CD14-positive monocyte (primary cell): ENCODE results near the gene BCL2L12. TPM values are rescaled to one million over a fixed set of nuclear protein-coding genes. Genes with fewer than 3 reads are reported as not detected.

Experiments used
- DNase-seq, 3 donors: peaks; one replicate each; pipeline ENCODE4 v3.0.0-alpha.2; 2011 to 2022
- H2AFZ ChIP-seq: 2 replicates; pipeline ENCODE4 v1.6.0; 2012; ENCODE audit warnings: mild to moderate bottlenecking, low read depth, low read length, inconsistent platforms; ENCODE audit not compliant: insufficient read depth, poor library complexity, severe bottlenecking
- H3K27ac ChIP-seq, 2 donors: 1 replicate in 1 of 2; 2 replicates in 1 of 2; pipeline ENCODE4 v1.5.1; 2012 to 2013; ENCODE audit warnings: low read length in 2 of 2, control low read depth in 1 of 2, inconsistent platforms in 1 of 2, low read depth in 1 of 2, mild to moderate bottlenecking in 1 of 2
- H3K27me3 ChIP-seq, 2 donors: one replicate each; pipeline versions ENCODE4 v1.6.0 to v1.6.1; 2011 to 2013; ENCODE audit warnings: low read length in 2 of 2; ENCODE audit not compliant: control insufficient read depth in 2 of 2, insufficient read depth in 2 of 2
- H3K36me3 ChIP-seq, 2 donors: replicated peaks in 1 of 2; 1 replicate in 1 of 2; 2 replicates in 1 of 2; pipeline versions ENCODE4 v1.5.1 to v1.6.1; 2012 to 2013; ENCODE audit warnings: low read length in 2 of 2, control low read depth in 1 of 2, inconsistent platforms in 1 of 2, mild to moderate bottlenecking in 1 of 2; ENCODE audit not compliant: insufficient read depth in 2 of 2, control insufficient read depth in 1 of 2
- H3K4me1 ChIP-seq, 2 donors: 1 replicate in 1 of 2; 2 replicates in 1 of 2; pipeline versions ENCODE4 v1.5.1 to v1.6.1; 2012 to 2013; ENCODE audit warnings: low read length in 2 of 2, control low read depth in 1 of 2, inconsistent platforms in 1 of 2, mild to moderate bottlenecking in 1 of 2, moderate library complexity in 1 of 2; ENCODE audit not compliant: insufficient read depth in 2 of 2, control insufficient read depth in 1 of 2
- H3K4me2 ChIP-seq: replicated peaks from 2 replicates; pipeline ENCODE3; 2012; ENCODE audit warnings: low read length, moderate library complexity, mild to moderate bottlenecking; ENCODE audit not compliant: poor library complexity, severe bottlenecking; ENCODE audit errors: extremely low read depth
- H3K4me3 ChIP-seq, 3 experiments: fragments of 200-600 bp in 1 of 3; sonication (generic) in 1 of 3; replicated peaks in 1 of 3; 1 replicate in 2 of 3; 2 replicates in 1 of 3; pipeline ENCODE4 v1.5.1; 2011 to 2013; ENCODE audit warnings: low read length in 3 of 3, mild to moderate bottlenecking in 3 of 3, control low read depth in 2 of 3, low read depth in 2 of 3, inconsistent platforms in 1 of 3, moderate library complexity in 1 of 3
- H3K79me2 ChIP-seq: 2 replicates; pipeline ENCODE4 v1.6.0; 2012; ENCODE audit warnings: mild to moderate bottlenecking, control low read depth, inconsistent platforms, low read length, moderate library complexity; ENCODE audit not compliant: insufficient read depth
- H3K9ac ChIP-seq: 2 replicates; pipeline ENCODE4 v1.6.0; 2017; ENCODE audit warnings: low read length, mild to moderate bottlenecking; ENCODE audit not compliant: insufficient read depth, poor library complexity, severe bottlenecking
- H3K9me3 ChIP-seq, 2 donors: replicated peaks in 1 of 2; 1 replicate in 1 of 2; 2 replicates in 1 of 2; pipeline versions ENCODE4 v1.5.1 to v1.6.1; 2012 to 2013; ENCODE audit warnings: low read length in 2 of 2, control low read depth in 1 of 2; ENCODE audit not compliant: control insufficient read depth in 1 of 2, insufficient read depth in 1 of 2
- H4K20me1 ChIP-seq: 2 replicates; pipeline ENCODE4 v1.6.0; 2012; ENCODE audit warnings: mild to moderate bottlenecking, low read length, control low read depth, moderate library complexity; ENCODE audit not compliant: insufficient read depth
- H3K27ac Mint-ChIP-seq, 7 donors: one replicate each; pipeline ENCODE4 v1.8.0; 2020; ENCODE audit warnings: mild to moderate bottlenecking in 7 of 7, mixed read lengths in 7 of 7, moderate library complexity in 6 of 7, inconsistent platforms in 2 of 7
- H3K27me3 Mint-ChIP-seq, 3 donors: one replicate each; pipeline ENCODE4 v1.8.0; 2021 to 2022; ENCODE audit warnings: low read depth in 3 of 3, mild to moderate bottlenecking in 3 of 3, mixed read lengths in 3 of 3, moderate library complexity in 3 of 3, inconsistent platforms in 1 of 3
- H3K36me3 Mint-ChIP-seq, 2 donors: one replicate each; pipeline ENCODE4 v1.8.0; 2020; ENCODE audit warnings: mixed read lengths in 2 of 2, inconsistent platforms in 1 of 2, mild to moderate bottlenecking in 1 of 2
- H3K4me1 Mint-ChIP-seq: one replicate; pipeline ENCODE4 v1.8.0; 2020; ENCODE audit warnings: mild to moderate bottlenecking, mixed read lengths
- H3K4me3 Mint-ChIP-seq, 2 donors: one replicate each; pipeline ENCODE4 v1.8.0; 2020; ENCODE audit warnings: mild to moderate bottlenecking in 2 of 2, mixed read lengths in 2 of 2, moderate library complexity in 1 of 2
- H3K9me3 Mint-ChIP-seq, 7 donors: one replicate each; pipeline ENCODE4 v1.8.0; 2020 to 2022; ENCODE audit warnings: mixed read lengths in 7 of 7, mild to moderate bottlenecking in 6 of 7, moderate library complexity in 6 of 7, inconsistent platforms in 2 of 7
- CTCF ChIP-seq: fragments of 200-600 bp; IDR thresholded peaks from one replicate; pipeline ENCODE4 v1.8.0; 2022; ENCODE audit warnings: antibody characterized with exemption, mild to moderate bottlenecking
- WGBS: methylation state at CpG from one replicate; pipeline ENCODE4 v1.1.5; 2013; ENCODE audit warnings: missing lambda C conversion rate; ENCODE audit not compliant: insufficient coverage; 5-methylcytosine and 5-hydroxymethylcytosine counted together
- intact Hi-C, 2 donors: fragments of 100-400 bp; cut with micrococcal nuclease; formaldehyde crosslinking; loops; one replicate each; pipeline versions ENCODE4 v1.15.0 to v1.15.1; 2023
- polyA plus RNA-seq, 3 donors: library from polyadenylated mRNA; depleted of rRNA in 1 of 3; unstranded in 2 of 3; stranded (reverse) in 1 of 3; fragments of 300-500 nt in 2 of 3; fragments of >200 nt in 1 of 3; fragmentation: Illumina TruSeq in 2 of 3; gene quantifications; 1 replicate in 2 of 3; 2 replicates in 1 of 3; pipeline ENCODE4 v1.2.3, GENCODE V29; 2012 to 2021

The BCL2L12 gene
- polyA plus RNA-seq, 3 donors = 5.7 to 10.3 (median 8.6) TPM

- Mint-ChIP-seq H3K27me3 (peaks cover 9 to 28% (median 9%) of the 10 kb centered on the region in 3 donors), H3K4me1 (peaks cover 2% of the 10 kb centered on the region), H3K36me3 (no peaks in the 10 kb centered on the region), H3K4me3 (peak overlapping the region in 1 of 2 donors; percentile 35), H3K27ac (no peak overlapping the region), H3K9me3 (peaks cover 0 to 2% (median 0%) of the 10 kb centered on the region in 7 donors)
- Histone ChIP-seq H3K9ac (no peak overlapping the region), H3K9me3 (no peaks in the 10 kb centered on the region), H3K79me2 (no peaks in the 10 kb centered on the region), H3K4me2 (no peak overlapping the region), H3K27me3 (peaks cover 0 to 4% of the 10 kb centered on the region in 2 donors), H3K4me3 (no peak overlapping the region), H3K27ac (no peak overlapping the region), H3K4me1 (no peaks in the 10 kb centered on the region), H4K20me1 (no peaks in the 10 kb centered on the region), H2AFZ (no peak overlapping the region), H3K36me3 (no peaks in the 10 kb centered on the region)
- TF ChIP-seq CTCF = no peak
- intact Hi-C loops = no loop called here
- WGBS = 79% methylated on average over 11 of the region's 11 CpGs
- no peak for DNase-seq
These were observed 34.8 kb downstream of the BCL2L12 start for GRCh38 chr19:49700563-49700962.

DNA sequence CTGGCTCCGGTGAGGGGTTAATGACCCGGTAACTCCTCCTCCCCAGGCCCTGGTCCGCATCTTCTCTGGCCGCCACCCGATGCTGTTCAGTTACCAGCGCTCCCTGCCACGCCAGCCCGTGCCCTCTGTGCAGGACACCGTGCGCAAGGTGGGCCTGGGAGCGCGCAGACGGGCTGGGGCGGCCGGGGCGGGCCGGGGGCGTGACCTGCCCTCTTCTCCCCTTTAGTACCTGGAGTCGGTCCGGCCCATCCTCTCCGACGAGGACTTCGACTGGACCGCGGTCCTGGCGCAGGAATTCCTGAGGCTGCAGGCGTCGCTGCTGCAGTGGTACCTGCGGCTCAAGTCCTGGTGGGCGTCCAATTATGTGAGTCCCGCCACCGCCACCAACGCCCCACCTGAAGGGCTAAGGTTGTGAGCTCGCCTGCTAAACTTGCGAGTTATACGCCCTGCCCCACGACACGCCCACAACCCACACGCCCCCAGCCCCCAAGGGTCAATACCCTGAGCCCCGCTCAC lies 35.6 kb downstream of the BCL2L12 start:
- Histone ChIP-seq H3K9me3 (no peaks in the 10 kb centered on the region), H3K4me2 (no peak overlapping the region), H3K79me2 (no peaks in the 10 kb centered on the region), H3K36me3 (no peaks in the 10 kb centered on the region), H2AFZ (no peak overlapping the region), H3K4me3 (no peak overlapping the region), H3K27me3 (peaks cover 0 to 4% of the 10 kb centered on the region in 2 donors), H3K27ac (no peak overlapping the region), H3K9ac (no peak overlapping the region), H3K4me1 (no peaks in the 10 kb centered on the region), H4K20me1 (no peaks in the 10 kb centered on the region)
- no peak for TF ChIP-seq CTCF
- Mint-ChIP-seq H3K27ac (no peak overlapping the region), H3K4me1 (peaks cover 2% of the 10 kb centered on the region), H3K4me3 (no peak overlapping the region), H3K27me3 (peaks cover 9 to 28% (median 9%) of the 10 kb centered on the region in 3 donors), H3K36me3 (no peaks in the 10 kb centered on the region), H3K9me3 (peaks cover 0 to 2% (median 0%) of the 10 kb centered on the region in 7 donors)
- no peak for DNase-seq
- 43% methylated on average over 34 of the region's 40 CpGs for WGBS
- intact Hi-C loops = no loop called here
